HEK293 (cell line): ENCODE results near the gene PEPD.

ENCODE experiments used
- BCL11B ChIP-seq: fragments of 450-650 bp; formaldehyde crosslinking; IDR thresholded peaks from 2 replicates; pipeline ENCODE4 v1.5.1; 2016; ENCODE audit warnings: low read depth, missing biosample characterization, missing genetic modification characterization
- CTCF ChIP-seq: fragments of 450-650 bp; formaldehyde crosslinking; IDR thresholded peaks from 2 replicates; pipeline ENCODE4 v1.5.1; 2016; ENCODE audit warnings: missing biosample characterization, missing genetic modification characterization
- ELK4 ChIP-seq: IDR thresholded peaks from 2 replicates; pipeline ENCODE4 v1.6.1; 2011; ENCODE audit warnings: mild to moderate bottlenecking, low read depth, low read length, borderline replicate concordance
- FEZF1 ChIP-seq: fragments of 450-650 bp; formaldehyde crosslinking; IDR thresholded peaks from 2 replicates; pipeline ENCODE4 v1.5.1; 2016; ENCODE audit warnings: missing biosample characterization, missing genetic modification characterization
- GLIS1 ChIP-seq: fragments of 450-650 bp; formaldehyde crosslinking; IDR thresholded peaks from 2 replicates; pipeline ENCODE4 v1.5.1; 2016; ENCODE audit warnings: missing biosample characterization, missing genetic modification characterization
- KLF17 ChIP-seq: fragments of 450-650 bp; formaldehyde crosslinking; IDR thresholded peaks from 2 replicates; pipeline ENCODE4 v1.5.1; 2016; ENCODE audit warnings: missing biosample characterization, missing genetic modification characterization
- PRDM2 ChIP-seq: fragments of 450-650 bp; formaldehyde crosslinking; IDR thresholded peaks from 2 replicates; pipeline ENCODE4 v1.5.1; 2016; ENCODE audit warnings: missing biosample characterization, missing genetic modification characterization, borderline replicate concordance
- SETDB1 ChIP-seq: IDR thresholded peaks from one replicate; pipeline ENCODE4 v1.6.1; 2017; ENCODE audit warnings: mild to moderate bottlenecking, low read length, moderate library complexity, mixed read lengths; ENCODE audit not compliant: insufficient read length
- ZBTB6 ChIP-seq: fragments of 450-650 bp; formaldehyde crosslinking; IDR thresholded peaks from 2 replicates; pipeline ENCODE4 v1.5.1; 2017; ENCODE audit warnings: missing biosample characterization, missing genetic modification characterization
- ZFP41 ChIP-seq: fragments of 450-650 bp; formaldehyde crosslinking; IDR thresholded peaks from 2 replicates; pipeline ENCODE4 v1.5.1; 2016; ENCODE audit warnings: missing biosample characterization, missing genetic modification characterization, borderline replicate concordance
- ZNF112 ChIP-seq: fragments of 450-650 bp; formaldehyde crosslinking; IDR thresholded peaks from 2 replicates; pipeline ENCODE4 v1.5.0; 2017; ENCODE audit warnings: missing biosample characterization, missing genetic modification characterization
- ZNF146 ChIP-seq: fragments of 450-650 bp; formaldehyde crosslinking; IDR thresholded peaks from 2 replicates; pipeline ENCODE4 v1.5.1; 2016; ENCODE audit warnings: missing biosample characterization, missing genetic modification characterization
- ZNF202 ChIP-seq: fragments of 450-650 bp; formaldehyde crosslinking; IDR thresholded peaks from 2 replicates; pipeline ENCODE4 v1.5.1; 2016; ENCODE audit warnings: missing biosample characterization, missing genetic modification characterization, borderline replicate concordance
- ZNF248 ChIP-seq: fragments of 450-650 bp; formaldehyde crosslinking; IDR thresholded peaks from 2 replicates; pipeline ENCODE4 v1.5.1; 2017; ENCODE audit warnings: missing biosample characterization, missing genetic modification characterization
- ZNF433 ChIP-seq: fragments of 450-650 bp; formaldehyde crosslinking; IDR thresholded peaks from 2 replicates; pipeline ENCODE4 v1.5.1; 2016; ENCODE audit warnings: missing biosample characterization, missing genetic modification characterization, low read depth
- ZNF544 ChIP-seq: fragments of 450-650 bp; formaldehyde crosslinking; IDR thresholded peaks from 2 replicates; pipeline ENCODE4 v1.5.0; 2017; ENCODE audit warnings: missing biosample characterization, missing genetic modification characterization
- ZNF654 ChIP-seq: fragments of 450-650 bp; formaldehyde crosslinking; IDR thresholded peaks from 2 replicates; pipeline ENCODE4 v1.5.1; 2016; ENCODE audit warnings: low read depth, missing biosample characterization, missing genetic modification characterization
- ZNF677 ChIP-seq: fragments of 450-650 bp; IDR thresholded peaks from 2 replicates; pipeline ENCODE4 v1.5.0; 2018; ENCODE audit warnings: missing biosample characterization, mild to moderate bottlenecking, missing genetic modification characterization, moderate library complexity
- ZNF692 ChIP-seq: fragments of 450-650 bp; formaldehyde crosslinking; IDR thresholded peaks from 2 replicates; pipeline ENCODE4 v1.5.1; 2016; ENCODE audit warnings: missing biosample characterization, missing genetic modification characterization
- ZNF704 ChIP-seq: fragments of 450-650 bp; formaldehyde crosslinking; IDR thresholded peaks from 2 replicates; pipeline ENCODE4 v1.5.1; 2016; ENCODE audit warnings: missing biosample characterization, missing genetic modification characterization
- ZSCAN18 ChIP-seq: fragments of 450-650 bp; formaldehyde crosslinking; IDR thresholded peaks from 2 replicates; pipeline ENCODE4 v1.5.1; 2016; ENCODE audit warnings: missing biosample characterization, missing genetic modification characterization
- ZSCAN5A ChIP-seq: fragments of 450-650 bp; formaldehyde crosslinking; IDR thresholded peaks from 2 replicates; pipeline ENCODE4 v1.5.1; 2016; ENCODE audit warnings: missing biosample characterization, missing genetic modification characterization

Gene PEPD

GRCh38 chr19:33473653-33474305 lies 47.8 kb downstream of the PEPD start (continued):
- TF ChIP-seq FEZF1 (tag by site-specific recombination) (peak; percentile 94), ZSCAN18 (tag by site-specific recombination) (no peak), GLIS1 (peak; percentile 67), ZNF433 (tag by site-specific recombination) (no peak), BCL11B (peak; percentile 51; the same call in 1 of the 2 replicates), ZNF146 (tag by site-specific recombination) (peak; percentile 12; the same call in 1 of the 2 replicates), ZNF704 (tag by site-specific recombination) (no peak), ZNF248 (tag by site-specific recombination) (no peak), ZNF677 (tag by site-specific recombination) (no peak), ZSCAN5A (tag by site-specific recombination) (no peak), ZBTB6 (tag by site-specific recombination) (no peak), ZNF544 (tag by site-specific recombination) (no peak), ELK4 (no peak), ZNF112 (tag by site-specific recombination) (no peak), KLF17 (peak; percentile 76), ZNF202 (no peak), PRDM2 (tag by site-specific recombination) (no peak), ZNF692 (tag by site-specific recombination) (no peak), SETDB1 (no peak), CTCF (tag by site-specific recombination) (no peak), ZFP41 (tag by site-specific recombination) (no peak), ZNF654 (tag by site-specific recombination) (no peak)
